GM12874 (cell line): ENCODE data around the gene TMEM164.

ENCODE experiments used
- TF ChIP-seq, protein P1 (sequence below): IDR thresholded peaks from 2 replicates; pipeline ENCODE4 v1.5.1; 2011; ENCODE audit warnings: low read depth, mild to moderate bottlenecking, control low read depth, low read length, moderate library complexity; ENCODE audit not compliant: insufficient read depth

The TMEM164 gene

DNA sequence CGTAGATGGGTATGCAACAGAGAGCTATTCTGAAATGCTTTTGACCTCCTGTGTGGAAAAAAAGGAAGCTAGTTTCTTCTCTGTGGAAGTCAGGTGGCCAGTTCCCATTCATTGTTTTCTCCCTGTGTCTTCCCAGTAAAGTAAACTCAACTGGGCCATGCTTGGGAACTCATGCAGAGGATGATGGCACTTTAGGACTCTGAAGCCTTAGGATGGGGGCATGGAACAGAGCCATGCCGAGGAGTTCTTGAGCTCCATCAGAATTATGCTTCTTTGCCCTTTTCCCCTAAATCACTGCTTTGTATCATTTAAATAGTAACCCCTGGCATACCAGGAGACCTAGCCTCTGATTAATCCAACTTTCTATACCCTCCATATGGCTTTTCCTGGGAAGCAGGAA lies 3.2 kb downstream of the TMEM164 start:
- TF ChIP-seq, protein P1, sequence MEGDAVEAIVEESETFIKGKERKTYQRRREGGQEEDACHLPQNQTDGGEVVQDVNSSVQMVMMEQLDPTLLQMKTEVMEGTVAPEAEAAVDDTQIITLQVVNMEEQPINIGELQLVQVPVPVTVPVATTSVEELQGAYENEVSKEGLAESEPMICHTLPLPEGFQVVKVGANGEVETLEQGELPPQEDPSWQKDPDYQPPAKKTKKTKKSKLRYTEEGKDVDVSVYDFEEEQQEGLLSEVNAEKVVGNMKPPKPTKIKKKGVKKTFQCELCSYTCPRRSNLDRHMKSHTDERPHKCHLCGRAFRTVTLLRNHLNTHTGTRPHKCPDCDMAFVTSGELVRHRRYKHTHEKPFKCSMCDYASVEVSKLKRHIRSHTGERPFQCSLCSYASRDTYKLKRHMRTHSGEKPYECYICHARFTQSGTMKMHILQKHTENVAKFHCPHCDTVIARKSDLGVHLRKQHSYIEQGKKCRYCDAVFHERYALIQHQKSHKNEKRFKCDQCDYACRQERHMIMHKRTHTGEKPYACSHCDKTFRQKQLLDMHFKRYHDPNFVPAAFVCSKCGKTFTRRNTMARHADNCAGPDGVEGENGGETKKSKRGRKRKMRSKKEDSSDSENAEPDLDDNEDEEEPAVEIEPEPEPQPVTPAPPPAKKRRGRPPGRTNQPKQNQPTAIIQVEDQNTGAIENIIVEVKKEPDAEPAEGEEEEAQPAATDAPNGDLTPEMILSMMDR: no peak

DNA sequence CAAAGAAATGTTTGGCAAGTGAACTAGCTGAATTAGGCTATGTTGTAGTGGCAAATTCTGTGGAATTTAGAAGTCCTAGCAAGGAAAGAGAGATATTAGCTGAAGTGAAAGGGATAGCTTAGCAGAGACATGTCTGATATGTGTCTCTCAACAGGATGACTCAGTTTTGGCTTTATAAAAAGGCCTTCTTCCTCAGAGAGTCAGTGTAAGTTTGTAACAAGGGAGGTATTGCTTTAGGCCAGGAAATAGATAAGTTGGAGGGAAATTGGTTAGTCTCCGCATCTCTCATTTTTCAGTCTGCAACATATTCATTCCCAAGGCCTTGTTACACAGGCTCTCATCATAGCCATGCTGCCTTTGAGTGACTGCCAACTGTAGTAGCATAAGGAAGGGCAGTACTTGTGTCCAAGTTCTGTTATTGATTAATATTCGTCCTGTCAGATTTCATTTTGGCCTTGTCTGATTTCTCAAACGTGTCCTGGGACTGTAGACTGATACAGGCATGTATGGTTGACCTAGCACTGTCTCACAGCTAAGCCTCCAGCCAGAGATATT lies 4.0 kb downstream of the TMEM164 start:
- TF ChIP-seq, protein P1: no peak

DNA sequence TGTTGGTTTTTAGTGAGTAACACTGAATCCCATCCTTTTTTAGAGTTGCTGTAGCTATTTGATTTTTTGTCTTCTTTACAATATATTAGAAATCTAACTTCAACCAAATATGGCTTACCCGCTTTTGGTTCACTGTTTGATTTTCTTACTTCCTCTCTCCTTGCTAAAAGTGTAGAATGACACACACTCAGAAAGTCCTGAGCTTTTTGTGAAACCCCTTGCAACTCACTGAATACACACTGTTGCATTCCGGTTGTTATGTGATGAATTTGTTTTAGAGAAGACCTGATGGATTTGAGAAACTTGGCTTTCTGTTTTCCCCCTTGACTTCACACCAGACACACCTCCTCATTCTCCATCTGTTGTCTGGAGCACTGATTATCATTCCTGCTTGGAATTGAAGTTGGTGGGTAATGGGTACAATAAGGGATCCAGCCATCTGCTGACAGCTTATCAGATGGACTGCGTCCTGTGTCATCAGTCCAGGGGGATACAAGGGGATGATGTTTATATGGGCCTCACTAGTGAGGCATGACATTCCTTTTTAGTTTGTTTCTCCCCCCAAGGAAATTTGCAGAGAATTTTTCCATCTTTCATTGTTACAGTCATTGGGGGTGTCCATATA lies 5.2 kb downstream of the TMEM164 start:
- TF ChIP-seq, protein P1: no peak

DNA sequence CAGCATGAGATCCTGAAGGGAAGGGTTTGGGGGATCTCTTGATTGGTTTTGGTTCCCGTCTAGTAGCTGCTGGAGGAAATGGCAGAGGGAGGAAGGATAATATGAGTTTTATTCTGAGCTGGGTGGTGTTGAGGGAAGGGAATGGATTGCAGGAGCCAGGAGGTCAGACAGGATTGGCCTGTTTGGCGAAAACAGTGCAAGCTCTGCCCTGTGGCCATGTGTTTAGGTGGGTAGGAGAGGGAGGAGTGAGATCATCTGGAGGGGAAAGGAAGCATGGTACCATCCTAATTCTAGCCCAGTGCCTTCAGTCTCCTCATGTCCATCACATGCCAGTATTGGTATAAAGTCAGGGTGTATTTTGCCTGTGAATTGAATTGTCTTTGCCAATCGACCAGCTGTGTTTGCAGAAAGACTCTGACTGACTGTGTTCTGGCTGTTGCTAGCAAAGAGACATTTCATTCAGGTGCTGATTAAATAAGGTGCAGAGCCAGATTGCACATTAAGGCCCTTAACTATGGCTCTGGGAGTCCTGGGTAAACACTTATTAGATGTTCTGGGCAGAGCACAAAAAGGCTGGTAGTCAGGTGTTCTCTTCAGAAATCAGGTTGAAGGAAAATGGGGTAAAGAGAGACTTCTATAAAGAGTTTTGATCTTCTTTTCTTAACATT lies 10.0 kb downstream of the TMEM164 start:
- TF ChIP-seq, protein P1: no peak

DNA sequence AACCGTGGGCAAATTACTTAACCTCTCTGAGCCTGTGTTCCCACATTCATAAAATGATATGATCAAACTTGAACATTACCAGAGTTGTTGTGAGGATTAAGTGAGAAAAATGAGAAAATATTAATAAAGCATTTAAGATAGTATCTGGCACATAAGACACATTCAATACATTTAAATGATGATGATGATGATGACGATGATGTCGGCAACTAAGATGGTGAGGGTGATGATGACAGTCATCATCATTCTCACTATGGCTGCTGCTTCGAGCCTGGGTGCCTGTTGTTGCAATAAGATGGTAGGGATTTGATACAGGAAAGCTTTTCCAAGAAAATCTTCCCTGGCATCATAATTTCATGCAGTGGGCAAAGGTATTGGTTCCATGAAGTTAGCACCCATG lies 11.1 kb downstream of the TMEM164 start:
- TF ChIP-seq, protein P1: no peak

DNA sequence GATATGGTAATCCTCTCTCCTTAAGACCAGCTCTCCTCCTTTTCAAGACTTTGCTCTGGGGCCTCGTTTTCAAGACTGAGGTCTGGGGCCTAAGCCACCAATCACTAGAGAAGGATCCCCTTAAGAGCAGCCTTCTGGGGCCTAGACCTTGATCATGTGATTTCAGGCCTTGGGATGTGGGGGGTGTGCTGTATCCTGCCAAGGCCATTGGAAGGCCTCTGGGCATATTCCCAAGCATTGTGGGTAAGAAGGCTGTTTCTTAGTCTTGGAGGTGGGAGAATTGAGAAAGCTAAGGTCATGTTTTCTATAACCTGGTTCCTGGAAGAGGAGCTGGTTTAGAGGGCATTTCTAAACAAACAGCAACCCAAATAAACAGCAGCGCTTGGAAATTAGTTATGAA lies 12.1 kb downstream of the TMEM164 start:
- TF ChIP-seq, protein P1: no peak

DNA sequence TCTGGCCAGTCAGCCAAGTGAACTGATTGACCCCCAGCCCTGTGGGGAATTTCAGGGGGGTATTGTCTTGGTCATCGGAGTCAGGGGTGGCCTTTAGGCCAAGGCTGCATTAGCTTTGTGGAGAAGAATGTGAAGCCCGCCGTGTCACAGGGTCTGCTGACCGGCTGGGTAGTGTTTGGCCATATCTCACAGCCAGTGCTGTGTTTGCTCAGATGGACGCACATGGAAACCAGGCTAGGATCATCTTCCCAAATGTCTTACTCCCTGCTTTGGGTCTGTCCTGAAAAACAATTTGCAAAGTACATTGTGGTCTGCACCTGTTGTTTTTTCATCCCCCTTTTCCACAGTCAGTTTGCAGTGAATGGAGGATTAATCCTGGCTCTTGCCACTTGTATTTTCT lies 13.0 kb downstream of the TMEM164 start:
- TF ChIP-seq, protein P1: no peak
